ENCODE data around the gene ATG4A.

ATG4A gene

DNA sequence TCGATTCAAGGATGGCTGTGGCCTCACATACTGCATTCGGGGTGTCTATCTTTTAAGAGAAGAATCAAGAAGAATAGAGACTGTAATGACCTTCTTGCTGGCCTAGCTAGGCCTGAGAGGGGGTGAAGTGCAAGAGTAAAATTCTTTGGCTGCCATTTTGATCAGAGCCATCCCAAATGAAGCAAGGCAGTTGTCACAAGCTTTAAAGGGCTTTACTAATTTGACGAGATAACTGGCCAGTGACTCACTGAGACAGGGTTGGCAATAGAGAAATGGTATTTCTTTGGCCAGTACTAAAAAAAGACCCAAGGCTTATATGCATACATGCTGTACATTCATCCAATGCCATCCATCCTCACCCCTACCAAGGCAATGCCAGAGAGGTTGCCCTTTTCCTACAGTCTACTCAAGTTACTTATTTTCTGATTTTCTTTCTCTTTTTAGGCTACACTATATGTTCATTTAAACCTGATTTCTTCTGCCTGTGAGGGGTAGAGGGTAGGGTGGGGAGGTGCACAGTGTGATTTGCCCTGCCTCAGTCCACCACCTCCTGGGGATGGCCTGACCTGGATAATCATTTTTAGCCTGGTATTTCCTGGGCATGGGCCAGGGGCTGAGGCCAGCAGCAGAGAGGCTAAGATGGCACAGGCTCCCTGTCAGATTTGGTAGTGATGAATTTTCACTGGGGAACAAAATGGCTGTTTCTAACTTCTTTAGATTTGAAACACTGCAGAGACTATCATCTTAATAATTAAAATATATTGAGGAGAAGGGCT is 32.2 kb downstream of the ATG4A start:
- no peak for DNase-seq (ENCODE audit: low read depth)

- no peak for DNase-seq (ENCODE audit: low read depth)
These were observed 35.1 kb downstream of the ATG4A start for GRCh38 chrX:108126661-108127060.

- DNase-seq (ENCODE audit: low read depth), result no peak
These were observed 35.6 kb downstream of the ATG4A start for GRCh38 chrX:108127152-108127551.

GRCh38 chrX:108130889-108131288 is 39.3 kb downstream of the ATG4A start:
- no peak for DNase-seq (ENCODE audit: low read depth)

DNA sequence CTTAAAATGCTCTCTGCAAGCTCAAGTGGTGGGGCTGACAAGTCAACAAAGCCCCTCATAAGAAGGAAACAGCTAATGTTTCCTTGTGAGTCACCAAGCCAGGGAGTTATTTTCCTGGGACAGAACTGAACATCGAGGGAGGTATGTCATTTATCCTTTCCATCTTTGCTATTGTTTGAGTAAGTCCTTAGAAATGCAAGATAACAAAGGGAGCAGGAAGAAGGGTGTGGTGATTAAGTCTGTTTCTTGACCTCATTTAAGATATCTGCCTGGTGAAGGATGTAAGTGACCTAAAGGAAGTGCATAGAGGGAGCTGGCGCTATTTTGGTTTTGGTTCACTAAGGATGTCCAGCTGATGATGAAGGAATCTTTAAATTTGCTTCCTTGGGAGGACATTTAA is 39.9 kb downstream of the ATG4A start:
- no peak for DNase-seq (ENCODE audit: low read depth)

DNA sequence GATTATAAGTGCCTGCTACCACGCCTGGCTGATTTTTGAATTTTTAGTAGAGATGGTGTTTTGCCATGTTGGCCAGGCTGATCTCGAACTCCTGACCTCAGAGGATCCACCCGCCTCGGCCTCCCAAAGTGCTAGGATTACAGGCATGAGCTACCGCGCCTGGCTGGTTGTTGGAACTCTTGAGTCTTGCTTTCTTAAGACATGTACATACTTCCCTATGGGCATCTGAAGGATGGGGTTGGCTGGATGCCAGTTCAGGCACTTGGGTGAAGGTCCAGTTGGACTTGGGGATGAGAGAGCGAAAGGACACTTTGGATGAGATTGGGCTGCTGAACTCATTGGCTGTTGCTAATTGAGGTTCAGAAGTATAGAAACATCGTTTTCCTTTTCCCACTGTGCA is 40.5 kb downstream of the ATG4A start:
- DNase-seq (ENCODE audit: low read depth), result no peak

- no peak for DNase-seq (ENCODE audit: low read depth)
These were observed 41.3 kb downstream of the ATG4A start for GRCh38 chrX:108132876-108133275.

GRCh38 chrX:108134724-108135123 is 43.1 kb downstream of the ATG4A start:
- DNase-seq (ENCODE audit: low read depth), result no peak

GRCh38 chrX:108138814-108139702 is 47.5 kb downstream of the ATG4A start:
- DNase-seq (ENCODE audit: low read depth), result no peak

DNA sequence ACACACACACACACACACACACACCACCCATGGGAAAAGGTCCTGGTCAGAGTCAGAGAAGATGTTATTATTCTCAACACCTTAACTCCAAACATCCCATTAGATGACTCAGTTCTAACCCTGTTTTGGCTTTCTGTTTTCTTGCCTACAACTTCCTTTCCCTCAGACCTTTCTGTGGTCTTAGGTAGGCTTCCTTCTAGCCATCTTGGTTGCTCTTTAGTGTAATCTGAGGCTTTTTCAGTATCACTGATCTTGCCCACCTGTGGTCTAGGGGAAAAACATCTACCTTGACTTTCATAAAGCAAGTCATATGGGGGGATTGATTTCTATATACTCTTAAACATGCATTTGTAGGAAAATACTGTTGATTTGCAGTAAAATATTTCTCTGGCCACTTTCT is 56.9 kb downstream of the ATG4A start:
- no peak for DNase-seq (ENCODE audit: low read depth)

GRCh38 chrX:108156082-108156481 is 64.5 kb downstream of the ATG4A start:
- DNase-seq (ENCODE audit: low read depth), result no peak

DNA sequence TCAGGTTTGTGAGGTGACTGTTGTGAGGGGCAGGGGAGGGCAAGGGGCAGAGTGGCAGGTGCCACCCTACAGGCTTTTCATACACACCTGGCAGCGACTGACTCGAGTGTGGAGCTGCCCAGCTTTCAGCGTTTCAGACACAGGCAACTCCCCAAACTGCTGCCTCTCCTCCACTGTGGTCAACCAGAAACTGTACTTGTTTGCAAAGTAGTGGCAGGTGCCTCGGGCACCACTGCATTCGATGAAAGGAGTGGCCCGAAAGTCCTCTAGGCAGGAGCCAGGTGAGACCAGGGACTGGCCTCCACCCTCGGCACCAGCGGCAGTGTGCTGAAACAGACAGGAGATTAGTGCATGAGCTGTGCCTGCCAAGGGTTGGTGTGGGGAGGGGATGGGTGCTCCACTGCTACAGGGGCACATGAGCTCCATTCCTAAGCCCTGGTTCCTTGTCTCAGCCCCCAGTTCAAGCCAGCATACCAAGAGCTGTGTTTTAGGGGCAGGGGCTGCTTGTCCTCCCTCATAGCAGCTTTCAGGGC is 65.4 kb downstream of the ATG4A start:
- no peak for DNase-seq (ENCODE audit: low read depth)

GRCh38 chrX:108157628-108158027 is 66.0 kb downstream of the ATG4A start:
- DNase-seq (ENCODE audit: low read depth), result no peak

GRCh38 chrX:108159028-108159670 is 67.6 kb downstream of the ATG4A start:
- DNase-seq (ENCODE audit: low read depth), result no peak

GRCh38 chrX:108160309-108160708 is 68.7 kb downstream of the ATG4A start:
- DNase-seq (ENCODE audit: low read depth), result no peak

DNA sequence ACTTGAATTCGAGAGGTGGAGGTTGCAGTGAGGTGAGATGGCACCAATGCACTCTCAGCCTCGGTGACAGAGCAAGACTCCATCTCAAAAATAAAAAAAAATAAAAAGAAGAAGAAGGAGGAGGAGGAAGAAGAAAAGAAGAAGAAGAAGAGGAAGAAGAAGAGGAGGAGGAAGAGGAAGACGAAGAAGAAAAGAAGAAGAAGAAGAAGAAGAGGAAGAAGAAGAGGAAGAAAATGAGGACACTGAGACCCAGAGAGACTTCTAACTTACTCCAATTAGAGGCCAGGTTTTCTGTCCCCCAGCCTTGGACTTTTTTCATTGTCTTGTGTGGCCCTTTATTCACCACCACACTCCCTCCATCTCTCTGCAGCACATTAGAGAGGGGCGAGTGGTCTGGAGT is 70.7 kb downstream of the ATG4A start:
- DNase-seq (ENCODE audit: low read depth), result no peak

DNA sequence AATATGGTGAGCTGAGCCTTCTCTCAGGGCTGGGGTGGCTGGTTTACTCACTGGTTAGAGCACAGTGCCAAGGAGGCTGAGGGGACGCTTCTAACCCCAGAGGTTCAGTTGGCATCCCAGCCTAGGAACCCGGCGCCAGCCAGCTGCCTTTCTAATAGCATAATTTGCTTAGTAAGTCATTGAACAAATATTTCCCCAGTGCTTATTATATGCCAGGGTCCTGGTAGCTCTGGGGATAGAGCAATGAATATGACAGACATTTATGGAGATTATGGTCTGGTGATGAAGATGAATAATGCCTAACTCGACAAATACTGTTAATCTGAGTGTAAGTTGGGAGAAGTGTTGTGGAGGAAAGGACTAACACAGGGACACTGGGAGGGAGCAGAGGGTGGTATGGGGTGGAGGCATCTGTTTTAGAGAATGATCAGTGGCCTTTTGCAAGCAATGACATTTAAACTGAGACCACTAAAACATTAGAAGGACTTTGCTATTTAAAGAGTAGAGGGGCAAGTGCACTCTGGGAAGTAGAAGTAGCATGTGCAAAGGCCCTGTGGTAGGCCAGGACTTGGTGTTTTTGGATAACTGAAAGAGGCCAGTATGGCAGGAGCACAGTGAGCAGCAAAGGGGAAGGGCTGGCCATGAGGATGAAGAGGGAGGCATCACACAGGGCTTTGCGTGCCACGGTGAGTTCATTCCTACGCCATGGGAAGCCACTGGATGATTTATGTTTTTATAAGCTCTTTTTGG is 71.9 kb downstream of the ATG4A start:
- DNase-seq (ENCODE audit: low read depth), result no peak

DNA sequence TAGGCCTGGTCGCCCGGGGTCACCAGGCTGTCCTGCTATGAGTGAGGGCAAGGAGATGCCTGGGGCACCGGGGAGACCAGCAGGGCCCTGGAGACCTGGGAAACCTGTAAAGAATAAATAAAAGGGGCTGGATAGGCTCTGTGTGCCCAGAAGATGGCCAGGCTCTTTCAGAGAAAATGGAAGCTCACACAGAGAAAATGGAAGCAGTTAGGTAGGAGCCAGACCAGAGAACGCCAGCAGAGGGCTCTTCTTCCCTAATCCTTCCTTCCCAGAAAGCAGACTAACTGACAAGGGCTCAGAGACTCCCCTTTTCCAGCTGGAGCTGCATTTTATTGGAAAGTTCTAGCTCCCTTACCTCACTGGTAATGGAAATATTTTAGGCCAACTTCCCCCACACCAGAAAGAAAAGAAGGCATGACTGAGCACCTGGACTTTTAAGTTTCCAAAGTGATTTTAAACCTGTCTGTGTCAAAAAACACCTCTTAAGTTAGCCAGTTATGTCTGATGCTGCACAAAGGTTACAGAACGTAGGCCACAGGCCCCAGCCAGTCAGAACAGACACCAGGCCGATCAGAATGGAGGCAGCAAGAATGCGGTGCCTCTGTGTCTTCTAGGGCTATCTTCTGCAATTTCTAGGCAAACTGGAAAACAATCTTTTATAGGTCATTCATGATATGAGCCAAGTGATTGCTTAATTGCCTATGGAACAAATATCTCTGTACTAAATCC is 74.0 kb downstream of the ATG4A start:
- no peak for DNase-seq (ENCODE audit: low read depth)

- no peak for DNase-seq (ENCODE audit: low read depth)
These were observed 75.8 kb downstream of the ATG4A start for GRCh38 chrX:108167211-108167872.

- no peak for DNase-seq (ENCODE audit: low read depth)
These were observed 77.6 kb downstream of the ATG4A start for GRCh38 chrX:108168961-108169740.
